ENCODE results near the gene MTHFSD. TPM values are rescaled to one million over a fixed set of nuclear protein-coding genes. Genes with fewer than 3 reads are reported as not detected.

Gene MTHFSD
- total RNA-seq, 3 donors from 2014 or later = 15.8 to 30.2 (median 27.7) TPM

GRCh38 chr16:86575754-86576557, 20.9 kb upstream of the MTHFSD start:
- intact Hi-C loops (cut with DNase I; ENCODE audit: low total_unique reads) = no loop called here
- TF ChIP-seq POLR2A (IDR thresholded peaks at IDR 0.05) (no peak), CTCF (IDR thresholded peaks at IDR 0.05) (peak in 1 of 3 donors; percentile 45)
- H3K27ac ChIP-seq = peak overlapping the region; percentile 32 to 33
- no peaks in the 10 kb centered on the region for H3K4me1 ChIP-seq
- peaks cover 0 to 92% of the 10 kb centered on the region in 2 donors for H3K27me3 ChIP-seq
- no peaks in the 10 kb centered on the region for H3K9me3 ChIP-seq
- H3K36me3 ChIP-seq = no peaks in the 10 kb centered on the region
- peak in 1 of 2 donors; percentile 70 for DNase-seq (ENCODE audit: low spot score in 2 of 2)
- H3K4me3 ChIP-seq = peak overlapping the region; percentile 28 to 63 (median 50)

- no peak for TF ChIP-seq CTCF (IDR thresholded peaks at IDR 0.05)
- TF ChIP-seq POLR2AphosphoS5 (IDR thresholded peaks at IDR 0.05) = no peak
- TF ChIP-seq POLR2A (IDR thresholded peaks at IDR 0.05) = no peak
- Histone ChIP-seq H3K4me1 (no peaks in the 10 kb centered on the region), H3K27ac (peak overlapping the region; percentile 3 to 21), H3K9me3 (no peaks in the 10 kb centered on the region), H3K27me3 (peaks cover 0 to 92% of the 10 kb centered on the region in 2 donors), H3K4me3 (peak overlapping the region in 2 of 3 donors; percentile 50 to 63), H3K36me3 (no peaks in the 10 kb centered on the region)
- intact Hi-C loops (cut with DNase I; ENCODE audit: low total_unique reads) = no loop called here
- no peak for DNase-seq (ENCODE audit: low spot score in 2 of 2)
Measured at GRCh38 chr16:86575095-86575685, 20.2 kb upstream of the MTHFSD start.

GRCh38 chr16:86574646-86575045, 19.6 kb upstream of the MTHFSD start:
- Histone ChIP-seq H3K27ac (no peak overlapping the region), H3K9me3 (no peaks in the 10 kb centered on the region), H3K4me1 (no peaks in the 10 kb centered on the region), H3K4me3 (no peak overlapping the region), H3K27me3 (peaks cover 0 to 91% of the 10 kb centered on the region in 2 donors), H3K36me3 (no peaks in the 10 kb centered on the region)
- DNase-seq (ENCODE audit: low spot score in 2 of 2) = no peak
- TF ChIP-seq CTCF (IDR thresholded peaks at IDR 0.05) = no peak
- no peak for TF ChIP-seq POLR2AphosphoS5 (IDR thresholded peaks at IDR 0.05)
- no peak for TF ChIP-seq POLR2A (IDR thresholded peaks at IDR 0.05)
- intact Hi-C loops (cut with DNase I; ENCODE audit: low total_unique reads) = no loop called here

- Histone ChIP-seq H3K36me3 (no peaks in the 10 kb centered on the region), H3K4me1 (no peaks in the 10 kb centered on the region), H3K27me3 (peaks cover 0 to 88% of the 10 kb centered on the region in 2 donors), H3K4me3 (no peak overlapping the region), H3K27ac (no peak overlapping the region), H3K9me3 (no peaks in the 10 kb centered on the region)
- DNase-seq (ENCODE audit: low spot score in 2 of 2) = no peak
- TF ChIP-seq CTCF (IDR thresholded peaks at IDR 0.05) (no peak), POLR2AphosphoS5 (IDR thresholded peaks at IDR 0.05) (no peak), POLR2A (IDR thresholded peaks at IDR 0.05) (no peak)
- intact Hi-C loops (cut with DNase I; ENCODE audit: low total_unique reads) = no loop called here
Measured at GRCh38 chr16:86573646-86574508, 18.8 kb upstream of the MTHFSD start.

Measured in breast epithelium (tissue), 4 donors.